GM19239 (cell line): ENCODE data around the gene MAP3K19.
A peak's percentile ranks its signal among the peaks of the same experiment; 100 is the strongest.

Experiments
- DNase-seq: peaks from one replicate; pipeline ENCODE4 v3.0.0; 2011; ENCODE audit warnings: low spot score; ENCODE audit not compliant: insufficient read length
- FAIRE-seq: peaks from 2 replicates; lab custom pipeline; 2011; peaks lifted over from hg19 to GRCh38; lab: Jason Lieb, UNC

Gene MAP3K19

DNA sequence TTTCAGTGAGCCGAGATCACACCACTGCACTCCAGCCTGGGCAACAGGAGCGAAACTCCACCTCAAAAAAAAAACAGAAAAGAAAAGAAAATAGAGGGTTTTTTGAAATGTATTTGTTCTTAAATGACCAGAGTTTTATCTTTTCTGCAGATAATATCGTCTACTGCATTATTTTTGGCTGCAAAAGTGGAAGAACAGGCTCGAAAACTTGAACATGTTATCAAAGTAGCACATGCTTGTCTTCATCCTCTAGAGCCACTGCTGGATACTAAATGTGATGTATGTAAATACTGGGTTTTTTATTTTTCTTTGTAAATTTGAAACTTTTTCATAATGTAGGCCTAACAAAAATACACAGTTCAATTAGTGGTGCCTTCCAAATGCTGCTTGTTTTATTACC, 110.6 kb downstream of the MAP3K19 start:
- FAIRE-seq (no peak), DNase-seq (no peak)

DNA sequence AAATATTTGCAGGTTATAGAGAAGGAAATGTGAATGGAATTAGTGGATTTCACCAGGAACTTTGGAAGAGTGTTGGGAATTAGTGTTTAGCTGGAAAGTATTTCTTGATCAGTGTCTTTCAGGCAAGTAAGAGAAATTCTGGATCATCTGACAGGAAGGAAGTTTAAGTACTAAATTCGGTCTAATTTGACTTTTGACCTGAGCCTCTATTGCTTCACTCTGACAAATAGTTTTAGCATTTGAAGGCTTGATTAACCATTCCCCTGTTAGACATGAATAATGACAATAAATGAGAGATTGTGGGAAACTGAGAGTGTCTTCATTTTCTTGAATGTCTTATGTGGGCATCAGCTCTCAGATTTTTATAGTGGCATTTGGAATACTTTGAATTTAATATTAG, 112.6 kb downstream of the MAP3K19 start:
- DNase-seq, result no peak
- no peak for FAIRE-seq

DNA sequence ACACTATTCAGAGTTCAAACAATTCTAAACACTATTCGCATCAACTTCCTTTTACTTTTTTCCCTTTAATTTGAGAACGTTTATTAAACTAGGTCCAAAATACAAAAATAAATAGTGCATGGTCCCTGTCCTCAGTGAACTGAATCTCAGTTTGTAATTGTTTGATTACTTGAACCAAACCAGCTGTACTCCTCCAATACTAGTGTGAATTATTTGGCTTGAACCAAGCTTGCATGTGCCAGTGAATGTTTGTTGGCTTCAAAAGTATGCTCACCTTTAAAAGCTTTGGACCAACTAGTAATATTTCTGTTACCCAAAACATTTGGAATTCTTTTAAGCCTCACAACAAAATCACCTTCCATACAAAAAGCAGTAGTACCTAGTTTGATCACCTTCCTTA, 113.1 kb downstream of the MAP3K19 start:
- DNase-seq, result no peak
- no peak for FAIRE-seq

DNA sequence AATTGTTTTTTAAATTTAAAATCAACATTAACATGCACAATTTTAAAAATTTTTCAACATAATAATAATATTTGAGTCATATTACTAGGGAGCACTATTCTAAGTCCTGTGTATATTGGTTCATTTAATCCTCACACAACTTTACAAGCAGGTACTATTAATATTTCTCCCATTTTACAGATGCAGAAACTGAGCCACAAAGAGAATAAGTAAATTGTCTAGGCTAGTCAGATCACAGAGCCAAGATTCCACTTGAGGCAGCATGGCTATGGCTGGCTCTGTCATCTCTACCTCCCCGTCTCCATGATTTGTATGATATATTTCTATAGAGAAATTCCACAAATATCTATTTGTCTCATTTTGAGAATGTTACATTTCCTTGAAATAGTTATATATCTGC, 113.5 kb downstream of the MAP3K19 start:
- DNase-seq (no peak), FAIRE-seq (no peak)

DNA sequence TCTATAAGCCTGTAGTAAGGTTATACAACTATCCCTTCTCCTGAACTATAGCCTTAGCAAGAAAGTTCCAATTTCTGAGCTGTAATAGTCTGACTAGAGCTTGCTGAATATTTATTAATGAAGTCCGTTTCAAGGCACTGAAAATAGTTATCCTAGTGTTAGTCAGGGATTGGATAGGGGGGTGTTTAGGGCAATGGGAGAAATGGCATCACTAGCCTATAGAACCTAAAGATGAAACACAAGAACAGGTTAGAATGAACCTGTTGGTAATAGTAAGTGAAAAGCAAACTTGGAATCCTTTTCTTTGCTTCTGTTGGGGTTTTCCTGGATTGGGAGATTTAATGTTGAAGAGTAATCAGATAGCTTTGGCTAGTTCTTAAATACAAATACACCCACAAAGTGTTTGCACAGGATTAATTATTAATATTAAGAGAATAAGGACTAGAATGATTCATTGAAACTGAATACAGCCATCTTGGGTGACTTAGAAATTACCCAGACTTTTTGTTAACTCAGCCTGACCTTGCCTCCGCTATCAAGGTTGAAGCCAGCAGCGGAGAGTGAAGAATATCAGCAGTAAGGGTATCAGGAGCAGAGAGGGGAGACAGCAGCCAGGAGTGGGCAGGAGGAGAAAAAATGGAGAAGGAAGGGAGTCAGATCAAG, 114.3 kb downstream of the MAP3K19 start:
- FAIRE-seq (peak; percentile 67), DNase-seq (no peak)

DNA sequence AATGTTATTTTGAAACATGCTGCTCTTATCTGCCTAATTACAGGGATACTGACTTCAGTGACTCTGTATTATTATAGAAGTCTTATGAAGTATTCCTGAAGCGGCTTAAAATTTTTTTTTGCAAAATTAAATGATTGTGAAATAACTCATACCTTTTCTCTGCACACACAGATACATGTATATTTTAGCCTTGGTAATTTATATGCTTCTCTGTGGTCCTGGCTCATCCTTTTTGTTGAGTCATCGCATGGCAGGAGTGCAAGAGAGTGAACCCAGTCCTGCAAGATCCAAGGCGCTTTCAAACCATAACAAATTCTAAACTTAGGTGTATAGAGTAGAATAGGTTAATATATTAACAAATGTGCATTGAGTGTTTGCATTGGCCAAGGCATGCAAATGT, 120.1 kb downstream of the MAP3K19 start:
- FAIRE-seq (no peak), DNase-seq (no peak)

DNA sequence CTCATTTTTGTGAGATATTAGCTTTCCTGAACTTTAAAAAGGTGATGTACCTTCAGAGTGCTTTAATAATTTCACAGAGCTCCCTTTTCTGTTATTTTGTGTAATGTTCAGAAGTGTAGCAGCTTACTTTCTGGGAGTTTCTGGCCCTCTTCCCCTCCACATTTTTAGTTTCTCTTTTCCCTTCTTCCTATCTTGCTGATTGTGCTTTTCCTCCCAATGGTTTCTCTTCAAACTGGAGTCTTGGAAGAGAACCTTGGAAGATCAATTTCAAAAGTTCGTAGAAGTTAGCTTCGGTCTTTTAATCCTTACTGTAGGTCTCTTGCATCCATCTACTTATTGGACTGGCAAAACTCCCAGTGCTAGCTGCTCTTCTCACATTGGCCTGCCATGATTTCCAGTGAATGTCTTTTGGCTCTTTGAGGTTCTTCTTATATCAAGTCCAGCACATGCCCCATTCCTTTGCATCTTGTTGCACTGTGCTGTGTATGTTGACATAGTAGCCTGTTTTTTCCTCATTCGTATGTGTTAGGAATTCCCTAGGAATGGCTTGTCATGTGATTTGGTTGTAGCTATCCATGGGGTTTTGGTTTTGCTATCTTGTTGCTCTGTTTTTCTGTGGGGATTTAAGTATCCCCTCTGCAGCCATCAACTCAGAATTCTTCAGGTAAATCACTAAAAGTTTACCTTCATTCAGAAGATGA, 120.9 kb downstream of the MAP3K19 start:
- FAIRE-seq (no peak), DNase-seq (no peak)

DNA sequence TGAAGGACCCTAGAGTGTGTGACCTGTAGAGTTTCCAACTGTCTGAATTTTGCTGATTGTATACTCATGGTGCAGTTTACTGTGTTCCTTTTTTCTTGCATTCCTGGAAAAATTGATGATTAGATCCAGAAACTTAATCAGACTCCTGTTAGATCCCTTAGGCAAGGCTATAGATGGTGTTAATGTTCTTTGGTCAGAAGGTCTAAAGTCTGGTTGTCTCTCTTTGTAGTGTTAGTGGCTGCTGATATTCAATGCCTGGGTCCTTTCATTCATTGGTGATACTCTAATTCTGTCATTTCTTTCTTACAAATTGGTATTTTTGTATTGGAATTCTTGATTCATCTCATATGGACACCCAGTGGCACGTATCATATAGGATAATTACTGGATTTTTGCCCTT, 122.3 kb downstream of the MAP3K19 start:
- FAIRE-seq (peak; percentile 14), DNase-seq (no peak)

DNA sequence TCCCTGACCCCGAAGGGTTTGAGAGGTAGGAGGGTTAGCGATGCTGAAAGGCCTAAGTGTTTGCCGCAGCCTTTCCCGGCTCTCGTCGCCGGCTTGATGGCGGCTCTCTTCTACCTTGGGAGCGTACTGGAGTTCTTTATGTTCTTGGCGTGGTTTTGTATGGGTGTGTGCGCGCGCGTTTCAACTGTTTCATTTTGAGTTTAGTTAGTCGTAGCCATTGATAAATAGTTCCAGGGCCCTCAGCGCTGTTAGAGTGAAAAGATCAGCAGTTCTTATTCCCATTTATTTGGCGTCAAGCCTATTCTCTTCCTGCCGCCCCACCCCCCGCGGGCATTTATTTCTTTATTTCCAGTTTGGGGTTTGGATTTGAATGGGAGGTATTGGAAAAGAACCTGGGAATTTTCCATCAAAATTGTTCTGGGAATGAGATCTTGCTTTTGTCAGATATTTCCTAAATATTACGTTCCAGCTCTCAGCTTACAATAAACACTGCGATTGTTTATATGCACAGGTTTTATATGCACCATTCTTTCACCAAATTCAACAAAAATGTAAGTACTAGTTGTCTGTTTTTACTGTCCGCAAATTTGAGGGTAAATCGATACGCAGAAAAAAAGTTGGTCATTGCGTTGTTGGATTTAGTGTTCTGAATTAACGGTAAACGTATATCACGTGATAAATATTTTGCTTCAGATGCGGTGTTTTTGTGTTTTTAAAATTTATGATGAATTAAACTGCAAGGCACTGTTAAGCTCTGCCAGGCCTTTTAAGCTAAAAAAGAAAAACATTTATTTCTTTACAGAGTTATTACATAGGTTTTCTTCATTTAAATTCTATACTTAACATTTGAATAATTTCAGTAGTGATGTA, 127.7 kb downstream of the MAP3K19 start:
- DNase-seq (no peak), FAIRE-seq (peak; percentile 90)

DNA sequence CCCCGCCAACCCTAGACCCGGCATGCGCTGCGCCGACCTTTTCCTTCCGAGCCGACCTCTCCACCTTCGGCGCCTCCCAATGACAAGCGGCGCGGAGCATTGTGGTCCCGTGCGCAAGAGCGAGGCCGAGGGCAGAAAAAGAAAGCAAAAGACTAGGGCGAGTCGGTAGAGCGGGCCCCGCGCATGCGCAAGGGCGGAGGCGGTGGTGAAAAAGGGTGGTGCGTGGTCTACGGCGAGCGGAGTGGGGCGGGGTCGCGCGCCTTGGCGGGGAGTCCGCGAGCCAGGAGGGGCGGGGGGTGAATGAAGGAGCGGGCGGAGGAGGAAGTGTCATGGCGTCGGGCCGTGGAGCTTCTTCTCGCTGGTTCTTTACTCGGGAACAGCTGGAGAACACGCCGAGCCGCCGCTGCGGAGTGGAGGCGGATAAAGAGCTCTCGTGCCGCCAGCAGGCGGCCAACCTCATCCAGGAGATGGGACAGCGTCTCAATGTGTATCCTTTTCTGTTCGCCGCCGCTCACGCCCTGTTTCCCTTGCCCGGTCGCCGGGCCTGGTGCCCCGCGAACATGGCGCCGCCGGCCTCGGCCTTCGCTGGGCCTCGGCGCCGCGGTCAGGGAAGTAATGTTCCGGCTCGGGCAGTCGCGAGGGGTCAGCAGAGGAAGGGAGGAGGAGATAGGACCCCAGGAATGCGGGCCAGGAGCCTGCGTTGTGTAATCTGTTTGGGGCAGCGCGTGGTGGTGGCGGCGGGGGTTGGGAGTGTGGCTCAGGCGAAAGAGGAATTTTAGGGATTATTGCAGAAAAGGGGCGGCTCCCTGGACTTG, 128.5 kb downstream of the MAP3K19 start, which contains the start of gene CCNT2:
CCNT2 (plus strand) TSS at position 297 of the 815 bp plus-strand sequence; CDS start at position 330, 33 bp downstream.
- FAIRE-seq (peak; percentile 99), DNase-seq (peak; percentile 75)

DNA sequence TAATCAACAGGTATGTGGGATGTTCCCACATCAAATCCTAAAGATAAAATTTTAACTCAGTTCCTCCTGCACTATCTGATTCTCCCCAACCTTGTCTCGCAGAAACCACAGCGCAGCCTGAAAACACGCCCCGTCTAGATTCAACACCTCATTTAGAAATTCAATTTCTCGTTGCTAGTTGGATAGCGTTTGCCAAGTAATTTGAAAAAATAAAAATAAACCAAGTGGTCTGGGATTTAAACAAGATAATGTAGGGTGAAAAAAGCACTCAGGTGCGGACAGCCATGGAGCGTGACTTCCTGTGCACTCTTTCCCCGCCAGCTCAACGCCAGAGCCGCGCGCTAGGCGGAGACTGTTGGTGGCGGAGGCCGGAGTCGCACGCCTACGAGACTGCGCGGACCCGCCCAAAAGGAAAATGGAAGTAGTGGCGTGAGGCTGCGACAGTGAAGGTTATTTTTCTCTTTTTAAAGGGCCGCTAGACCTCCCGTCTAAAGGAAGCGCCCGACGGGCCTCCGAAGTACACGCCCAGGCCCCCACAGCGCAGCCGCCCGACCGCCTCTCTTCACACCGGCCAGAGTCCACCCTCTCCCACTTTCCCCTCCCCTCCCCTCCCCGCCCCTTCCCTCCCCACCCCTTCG, 129.2 kb downstream of the MAP3K19 start:
- DNase-seq (peak; percentile 29), FAIRE-seq (no peak)

DNA sequence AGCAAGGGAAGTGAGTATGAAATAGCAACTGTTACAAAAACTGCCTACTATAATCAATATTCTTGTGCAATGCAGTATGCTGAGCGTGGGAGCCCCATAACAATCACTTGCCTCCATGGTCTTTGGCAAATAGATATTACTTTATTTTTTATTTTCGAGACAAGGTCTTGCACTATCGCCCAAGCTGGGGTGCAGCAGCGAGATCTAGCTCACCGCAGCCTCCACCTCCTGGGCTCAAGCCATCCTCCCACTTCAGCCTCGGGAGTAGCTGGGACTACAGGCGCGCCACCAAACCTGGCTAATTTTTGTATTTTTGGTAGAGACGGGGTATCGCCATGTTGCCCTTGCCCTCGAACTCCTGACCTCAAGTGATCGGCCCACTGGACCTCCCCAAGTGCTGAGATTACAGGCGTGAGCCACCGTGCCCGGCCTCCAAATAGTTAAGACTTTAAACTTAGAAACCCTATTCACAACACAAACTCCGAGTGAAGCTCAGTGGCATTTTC, 129.8 kb downstream of the MAP3K19 start:
- peak; percentile 72 for FAIRE-seq

More for the DNA sequence above, 129.8 kb downstream of the MAP3K19 start:
- no peak for DNase-seq
